Activated CD4-positive, alpha-beta T cell treated with anti-CD3 and anti-CD28 coated beads, Interleukin-10, Interleukin-2, amounts not matched to agents 100 ng/mL and 50 ng/mL, durations not matched to agents 16 hours and 8 hours (primary cell): ENCODE data around the gene CDH6.
"Not testable (repeated sequence)": the region's sequence is repeated elsewhere in the genome, so short reads cannot be mapped to it uniquely, and the experiment has no call there.

Source experiments
- DNase-seq: peaks from one replicate; pipeline ENCODE4 v3.0.0-alpha.2; 2020

Gene CDH6

GRCh38 chr5:31334061-31334860 is 140.8 kb downstream of the CDH6 start:
- no peak for DNase-seq

GRCh38 chr5:31335456-31335855 is 142.0 kb downstream of the CDH6 start:
- no peak for DNase-seq

- DNase-seq: no peak
These were observed 150.5 kb downstream of the CDH6 start for GRCh38 chr5:31343946-31344345.

- DNase-seq: no peak
These were observed 153.5 kb downstream of the CDH6 start for GRCh38 chr5:31346896-31347551.

GRCh38 chr5:31347552-31347905 is 154.0 kb downstream of the CDH6 start:
- no peak for DNase-seq

GRCh38 chr5:31350395-31350794 is 156.9 kb downstream of the CDH6 start:
- DNase-seq: no peak

- no peak for DNase-seq
These were observed 161.9 kb downstream of the CDH6 start for GRCh38 chr5:31355337-31355736.

GRCh38 chr5:31357038-31357437 is 163.6 kb downstream of the CDH6 start:
- DNase-seq: no peak

GRCh38 chr5:31359839-31360238 is 166.4 kb downstream of the CDH6 start:
- DNase-seq: no peak

GRCh38 chr5:31361234-31361633 is 167.7 kb downstream of the CDH6 start:
- DNase-seq: no peak

GRCh38 chr5:31361704-31362528 is 168.4 kb downstream of the CDH6 start:
- not testable (repeated sequence) for DNase-seq

- DNase-seq: no peak
These were observed 169.0 kb downstream of the CDH6 start for GRCh38 chr5:31362529-31362900.

GRCh38 chr5:31362931-31363568 is 169.6 kb downstream of the CDH6 start:
- DNase-seq: no peak

GRCh38 chr5:31364881-31365636 is 171.6 kb downstream of the CDH6 start:
- DNase-seq: no peak

- DNase-seq: no peak
These were observed 172.3 kb downstream of the CDH6 start for GRCh38 chr5:31365776-31366175.

- no peak for DNase-seq
These were observed 173.5 kb downstream of the CDH6 start for GRCh38 chr5:31366941-31367340.

- no peak for DNase-seq
These were observed 178.6 kb downstream of the CDH6 start for GRCh38 chr5:31372124-31372523.

- DNase-seq: no peak
These were observed 182.7 kb downstream of the CDH6 start for GRCh38 chr5:31375999-31376720.

- no peak for DNase-seq
These were observed 183.9 kb downstream of the CDH6 start for GRCh38 chr5:31377274-31377946.

- no peak for DNase-seq
These were observed 184.7 kb downstream of the CDH6 start for GRCh38 chr5:31378136-31378535.
